ENCODE measurements around the gene TMEM44. TPM values are rescaled to one million over a fixed set of nuclear protein-coding genes. Genes with fewer than 3 reads are reported as not detected.
"Not testable (repeated sequence)": the region's sequence is repeated elsewhere in the genome, so short reads cannot be mapped to it uniquely, and the experiment has no call there.

The TMEM44 gene
- total RNA-seq, 2 experiments from 2014 or later, result 1.9 to 2.7 TPM

DNA sequence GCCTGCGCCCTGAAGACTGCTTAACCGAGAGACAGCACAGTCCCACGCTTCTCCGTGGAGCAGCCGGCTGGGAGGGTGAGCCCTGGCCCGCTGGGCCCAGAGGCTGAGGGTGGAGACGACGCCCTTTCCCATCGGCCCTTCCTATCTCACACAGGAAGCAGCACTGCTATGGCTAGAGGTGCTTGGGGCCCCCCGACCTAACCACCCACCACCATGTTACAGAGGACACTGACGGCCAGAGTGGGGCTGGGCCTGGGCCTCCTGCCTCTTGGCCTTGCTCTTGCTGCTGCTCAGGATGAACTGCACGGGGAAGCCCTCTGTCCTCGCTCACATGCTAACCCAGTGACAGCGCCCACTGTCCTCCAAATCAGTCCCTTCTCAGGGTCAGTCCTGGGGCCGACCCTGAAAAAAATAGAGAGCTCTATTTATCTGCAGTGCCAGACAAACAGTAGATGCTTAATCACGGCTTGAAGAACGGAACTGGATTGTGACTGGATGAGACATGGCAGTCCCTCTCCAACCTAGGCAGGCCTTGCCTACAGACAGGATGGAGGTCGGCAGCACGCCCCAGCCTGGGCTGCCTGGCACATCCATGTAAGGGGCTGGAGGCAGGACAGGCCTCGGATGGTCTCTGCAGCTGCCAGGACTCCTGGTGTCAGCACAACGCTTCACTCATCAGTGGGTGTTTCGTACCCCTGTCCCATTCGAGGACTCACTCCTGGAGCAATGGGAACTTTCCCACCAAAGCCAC lies 14.2 kb downstream of the TMEM44 start:
- no peaks in the 10 kb centered on the region for H3K36me3 Mint-ChIP-seq (ENCODE audit: low read depth)
- DNase-seq, result no peak
- ChIA-PET POLR2A (no interaction called here), CTCF (interaction anchor here (1.1 kb wide), 1 partner anchor 14 kb away, joined by 3 read pairs; the partner anchor contains the start of gene TMEM44)
- H3K9me3 Mint-ChIP-seq, result no peaks in the 10 kb centered on the region
- H3K4me3 Mint-ChIP-seq, result no peak overlapping the region
- H3K4me1 Mint-ChIP-seq, result no peaks in the 10 kb centered on the region
- H3K27ac Mint-ChIP-seq, result no peak overlapping the region
- no peaks in the 10 kb centered on the region for H3K27me3 Mint-ChIP-seq

GRCh38 chr3:194617827-194618226 lies 15.4 kb downstream of the TMEM44 start:
- DNase-seq, result no peak
- Mint-ChIP-seq H3K36me3 (ENCODE audit: low read depth) (no peaks in the 10 kb centered on the region), H3K27me3 (no peaks in the 10 kb centered on the region), H3K9me3 (no peaks in the 10 kb centered on the region), H3K4me3 (no peak overlapping the region), H3K27ac (no peak overlapping the region), H3K4me1 (no peaks in the 10 kb centered on the region)
- ChIA-PET POLR2A (no interaction called here), CTCF (no interaction called here)

DNA sequence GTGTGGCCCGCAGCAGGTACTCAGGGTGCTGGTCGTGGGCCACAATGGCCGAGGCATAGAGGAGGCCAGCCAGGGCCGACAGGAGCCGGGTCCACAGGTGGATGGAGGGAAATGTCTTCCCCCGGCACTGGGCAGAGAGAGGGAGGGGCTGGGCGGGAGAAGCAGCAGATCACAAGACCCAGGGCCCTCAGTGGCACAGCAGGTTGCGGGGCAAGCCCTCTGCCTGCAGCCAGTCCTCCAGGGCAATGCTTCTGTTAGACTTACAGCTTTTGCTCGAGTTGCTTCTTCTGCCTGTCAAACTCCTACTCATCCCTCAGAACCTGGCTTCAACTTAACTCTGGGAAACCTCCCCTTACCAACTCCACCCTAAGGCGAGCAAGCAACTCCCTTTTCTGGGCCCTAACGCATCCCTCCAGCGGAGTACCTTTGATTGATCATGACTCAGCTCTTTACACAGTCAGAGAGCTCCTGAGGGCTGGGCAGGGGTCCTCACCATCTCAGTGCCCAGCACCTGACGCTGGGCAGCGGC lies 16.0 kb downstream of the TMEM44 start:
- ChIA-PET CTCF (interaction anchor here (2.2 kb wide), 1 partner anchor 12 kb away, joined by 5 read pairs; no protein-coding TSS in a partner anchor), POLR2A (no interaction called here)
- H3K4me1 Mint-ChIP-seq, result peaks cover 2% of the 10 kb centered on the region
- no peaks in the 10 kb centered on the region for H3K9me3 Mint-ChIP-seq
- no peak overlapping the region for H3K4me3 Mint-ChIP-seq
- H3K36me3 Mint-ChIP-seq (ENCODE audit: low read depth), result no peaks in the 10 kb centered on the region
- DNase-seq, result no peak
- no peaks in the 10 kb centered on the region for H3K27me3 Mint-ChIP-seq
- H3K27ac Mint-ChIP-seq, result no peak overlapping the region

- Mint-ChIP-seq H3K27me3 (no peaks in the 10 kb centered on the region), H3K36me3 (ENCODE audit: low read depth) (no peaks in the 10 kb centered on the region), H3K4me1 (peaks cover 3% of the 10 kb centered on the region), H3K4me3 (no peak overlapping the region), H3K9me3 (no peaks in the 10 kb centered on the region), H3K27ac (no peak overlapping the region)
- ChIA-PET CTCF (interaction anchor here (1.6 to 2.2 kb wide), 2 partner anchors 10 to 12 kb away, joined by 3 to 5 read pairs; no protein-coding TSS in a partner anchor), POLR2A (no interaction called here)
- no peak for DNase-seq
Measured at GRCh38 chr3:194615226-194615625, 18.0 kb downstream of the TMEM44 start.

DNA sequence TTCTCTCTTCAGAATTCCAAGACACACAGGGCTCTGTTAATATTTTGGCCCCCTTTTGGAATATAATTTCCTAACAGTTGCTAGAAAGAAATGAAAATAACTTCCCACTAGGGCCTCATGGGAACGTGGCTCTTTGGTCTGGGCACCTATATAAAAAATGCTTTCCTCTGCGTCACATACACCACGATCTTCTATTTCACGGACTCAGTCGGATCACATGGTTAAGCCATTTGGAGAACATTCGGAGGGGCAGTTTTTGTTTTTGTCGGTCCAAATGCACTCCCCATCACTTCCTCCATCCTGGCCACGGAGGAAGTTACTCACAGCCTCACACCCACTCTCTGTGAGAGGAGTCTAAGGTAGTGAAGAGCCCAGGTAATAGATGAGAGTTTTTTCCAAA lies 21.0 kb downstream of the TMEM44 start:
- H3K9me3 Mint-ChIP-seq, result no peaks in the 10 kb centered on the region
- no peaks in the 10 kb centered on the region for H3K36me3 Mint-ChIP-seq (ENCODE audit: low read depth)
- H3K4me1 Mint-ChIP-seq, result peaks cover 3% of the 10 kb centered on the region
- H3K4me3 Mint-ChIP-seq, result no peak overlapping the region
- H3K27me3 Mint-ChIP-seq, result no peaks in the 10 kb centered on the region
- CTCF ChIA-PET, result no interaction called here
- H3K27ac Mint-ChIP-seq, result no peak overlapping the region
- POLR2A ChIA-PET, result no interaction called here
- DNase-seq, result no peak

- DNase-seq, result no peak
- H3K9me3 Mint-ChIP-seq, result no peaks in the 10 kb centered on the region
- ChIA-PET CTCF (interaction anchor here (0.6 to 0.9 kb wide), 8 partner anchors 9 to 264 kb away, joined by 3 to 4 read pairs (median 3); no protein-coding TSS in a partner anchor), POLR2A (no interaction called here)
- no peaks in the 10 kb centered on the region for H3K36me3 Mint-ChIP-seq (ENCODE audit: low read depth)
- no peaks in the 10 kb centered on the region for H3K27me3 Mint-ChIP-seq
- no peak overlapping the region for H3K27ac Mint-ChIP-seq
- peaks cover 3% of the 10 kb centered on the region for H3K4me1 Mint-ChIP-seq
- no peak overlapping the region for H3K4me3 Mint-ChIP-seq
Measured at GRCh38 chr3:194610689-194611088, 22.5 kb downstream of the TMEM44 start.

DNA sequence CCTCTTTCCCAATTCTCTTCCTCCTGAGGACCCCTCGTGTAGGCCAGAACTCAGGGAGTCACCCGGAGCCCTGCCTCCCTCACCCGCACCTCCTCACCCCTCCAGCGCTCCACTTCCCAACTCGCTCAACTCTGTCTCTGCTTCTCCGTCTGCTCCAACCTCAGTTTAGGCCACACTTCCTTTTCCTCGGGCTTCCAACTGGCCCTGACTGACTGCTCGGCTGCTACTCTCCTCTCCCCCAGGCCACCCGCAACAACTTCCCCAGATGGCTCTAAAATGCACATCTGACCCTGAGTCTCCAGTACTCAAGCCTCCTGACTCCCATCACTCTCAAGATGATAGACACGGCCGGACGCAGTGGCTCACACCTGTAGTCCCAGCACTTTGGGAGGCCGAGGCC lies 23.6 kb downstream of the TMEM44 start:
- DNase-seq, result no peak
- H3K4me3 Mint-ChIP-seq, result no peak overlapping the region
- H3K4me1 Mint-ChIP-seq, result peaks cover 3% of the 10 kb centered on the region
- H3K27me3 Mint-ChIP-seq, result no peaks in the 10 kb centered on the region
- no peak overlapping the region for H3K27ac Mint-ChIP-seq
- POLR2A ChIA-PET, result no interaction called here
- CTCF ChIA-PET, result interaction anchor here (0.9 kb wide), 1 partner anchor 15 kb away, joined by 3 read pairs; no protein-coding TSS in a partner anchor
- H3K36me3 Mint-ChIP-seq (ENCODE audit: low read depth), result no peaks in the 10 kb centered on the region
- H3K9me3 Mint-ChIP-seq, result no peaks in the 10 kb centered on the region

DNA sequence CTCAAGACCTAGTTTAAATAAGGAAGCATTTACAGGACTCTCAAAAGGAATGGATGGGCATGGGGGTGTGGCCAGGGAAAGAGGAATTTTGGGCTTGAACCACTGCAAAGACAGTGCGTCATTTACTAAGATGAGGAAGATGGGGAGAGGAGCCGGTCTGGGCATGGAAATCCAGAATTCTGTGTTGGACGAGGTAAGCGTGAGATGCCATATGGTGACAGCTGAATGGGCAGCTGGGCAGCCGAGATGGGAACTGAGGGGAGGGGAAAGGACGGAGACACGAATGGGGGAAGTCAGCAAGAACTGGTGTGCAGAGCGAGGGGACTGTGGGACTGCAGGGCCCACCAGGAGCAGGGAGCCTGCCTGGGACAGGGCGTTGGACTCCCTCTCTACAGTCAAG lies 24.2 kb downstream of the TMEM44 start:
- CTCF ChIA-PET, result interaction anchor here (1.6 kb wide), 1 partner anchor 13 kb away, joined by 4 read pairs; no protein-coding TSS in a partner anchor
- Mint-ChIP-seq H3K36me3 (ENCODE audit: low read depth) (no peaks in the 10 kb centered on the region), H3K4me1 (peaks cover 3% of the 10 kb centered on the region), H3K27me3 (no peaks in the 10 kb centered on the region), H3K4me3 (no peak overlapping the region), H3K27ac (no peak overlapping the region), H3K9me3 (no peaks in the 10 kb centered on the region)
- no peak for DNase-seq
- POLR2A ChIA-PET, result no interaction called here

DNA sequence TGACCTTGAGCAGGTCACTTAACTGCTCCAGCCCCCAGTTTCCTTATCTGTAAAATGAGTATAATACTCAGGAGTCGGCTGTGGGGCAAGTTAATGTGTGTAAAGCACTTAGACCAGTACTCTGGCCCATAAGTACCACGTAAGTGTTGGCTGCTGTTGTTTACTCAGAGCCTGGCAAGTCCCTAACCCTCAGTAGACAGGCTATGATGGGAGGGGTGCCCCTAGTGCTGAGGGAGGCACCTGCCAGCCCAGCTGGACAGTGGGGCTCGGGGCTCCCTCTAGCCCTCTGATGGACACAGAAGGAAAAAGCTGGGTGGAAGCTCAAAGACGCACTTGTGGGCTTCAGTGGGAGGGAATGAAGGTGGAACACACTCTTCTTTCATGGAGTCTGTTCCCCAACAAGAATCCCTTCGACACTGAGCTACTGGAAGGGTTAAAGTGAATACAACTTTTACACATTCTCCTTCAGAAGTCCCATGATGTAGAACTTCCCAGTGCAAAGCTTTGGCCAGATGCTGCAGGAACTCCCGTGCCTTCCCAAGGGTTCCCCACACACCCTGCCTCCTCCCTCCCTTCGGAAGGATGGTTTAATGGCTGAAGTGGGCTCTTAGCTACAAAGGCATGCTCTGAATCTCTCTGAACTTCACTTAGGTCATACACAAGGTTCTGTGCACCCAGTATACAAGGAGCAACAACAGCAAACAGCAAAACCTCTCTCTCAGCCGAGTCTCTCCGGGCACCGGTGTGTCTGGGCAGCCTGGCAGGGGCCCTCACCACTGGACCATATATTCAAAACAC lies 25.4 kb downstream of the TMEM44 start:
- Mint-ChIP-seq H3K4me3 (no peak overlapping the region), H3K9me3 (no peaks in the 10 kb centered on the region), H3K4me1 (peaks cover 3% of the 10 kb centered on the region), H3K36me3 (ENCODE audit: low read depth) (no peaks in the 10 kb centered on the region), H3K27me3 (no peaks in the 10 kb centered on the region), H3K27ac (no peak overlapping the region)
- ChIA-PET POLR2A (no interaction called here), CTCF (interaction anchor here (0.6 to 1.6 kb wide), 3 partner anchors 12 to 52 kb away, joined by 3 to 4 read pairs (median 4); no protein-coding TSS in a partner anchor)
- DNase-seq, result no peak

DNA sequence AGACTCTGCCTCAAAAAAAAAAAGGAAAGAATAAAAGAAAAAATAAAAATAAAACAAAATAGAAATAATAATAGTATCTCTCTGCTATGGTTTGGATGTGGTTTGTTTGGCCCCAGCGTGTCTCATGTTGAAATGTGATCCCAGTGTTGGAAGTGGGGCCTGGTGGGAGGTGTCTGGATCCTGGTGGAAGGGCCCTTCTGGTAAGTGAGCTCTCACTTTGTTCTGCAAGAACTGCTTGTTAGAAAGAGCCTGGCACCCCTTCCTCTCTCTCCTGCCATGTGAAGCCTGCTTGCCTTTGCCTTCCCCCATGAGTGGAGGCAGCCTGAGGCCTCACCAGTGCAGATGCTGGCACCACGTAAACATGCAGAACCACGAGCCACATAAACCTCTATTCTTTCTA lies 26.3 kb downstream of the TMEM44 start:
- no peaks in the 10 kb centered on the region for H3K36me3 Mint-ChIP-seq (ENCODE audit: low read depth)
- DNase-seq, result no peak
- H3K4me1 Mint-ChIP-seq, result no peaks in the 10 kb centered on the region
- H3K9me3 Mint-ChIP-seq, result no peaks in the 10 kb centered on the region
- CTCF ChIA-PET, result no interaction called here
- POLR2A ChIA-PET, result no interaction called here
- H3K4me3 Mint-ChIP-seq, result no peak overlapping the region
- no peak overlapping the region for H3K27ac Mint-ChIP-seq
- no peaks in the 10 kb centered on the region for H3K27me3 Mint-ChIP-seq

DNA sequence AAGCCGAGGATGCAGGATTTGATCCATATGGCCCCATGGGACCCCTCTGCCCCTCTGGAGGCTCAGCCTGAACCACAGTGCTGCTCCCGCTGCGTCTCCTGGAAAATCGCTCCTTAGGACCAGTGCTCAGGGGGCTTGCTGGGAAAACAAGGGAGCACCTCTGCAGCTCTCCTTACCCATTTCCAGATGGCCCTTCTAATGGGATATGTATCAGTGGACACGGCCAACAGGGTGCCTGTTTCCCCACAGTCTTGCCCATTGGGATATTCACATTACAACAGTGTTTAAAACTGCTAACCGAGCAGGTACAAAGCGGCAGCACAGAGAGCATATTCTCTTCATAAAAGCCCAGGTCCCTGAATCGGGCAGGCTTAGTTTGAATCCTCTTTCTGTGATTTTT lies 27.1 kb downstream of the TMEM44 start:
- no peaks in the 10 kb centered on the region for H3K36me3 Mint-ChIP-seq (ENCODE audit: low read depth)
- H3K9me3 Mint-ChIP-seq, result no peaks in the 10 kb centered on the region
- H3K27me3 Mint-ChIP-seq, result no peaks in the 10 kb centered on the region
- H3K27ac Mint-ChIP-seq, result no peak overlapping the region
- POLR2A ChIA-PET, result no interaction called here
- H3K4me1 Mint-ChIP-seq, result no peaks in the 10 kb centered on the region
- no peak for DNase-seq
- H3K4me3 Mint-ChIP-seq, result no peak overlapping the region
- CTCF ChIA-PET, result interaction anchor here (1.2 to 1.8 kb wide), 3 partner anchors 10 to 28 kb away, joined by 3 to 7 read pairs (median 5); no protein-coding TSS in a partner anchor

DNA sequence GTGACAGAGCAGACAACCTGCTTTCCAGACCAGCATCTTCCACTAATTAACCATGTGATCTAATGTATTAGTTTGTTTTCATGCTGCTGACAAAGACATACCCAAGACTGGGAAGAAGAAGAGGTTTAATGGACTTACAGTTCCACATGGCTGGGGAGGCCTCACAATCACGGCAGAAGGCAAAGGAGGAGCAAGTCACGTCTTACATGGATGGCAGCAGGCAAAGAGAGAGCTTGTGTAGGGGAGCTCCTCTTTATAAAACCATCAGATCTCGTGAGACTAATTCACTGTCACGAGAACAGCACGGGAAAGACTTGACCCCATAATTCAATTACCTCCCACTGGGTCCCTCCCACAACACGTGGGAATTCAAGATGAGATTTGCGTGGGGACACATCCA lies 27.9 kb downstream of the TMEM44 start:
- CTCF ChIA-PET, result interaction anchor here (1.0 to 1.8 kb wide), 4 partner anchors 11 to 34 kb away, joined by 3 to 7 read pairs (median 4); no protein-coding TSS in a partner anchor

GRCh38 chr3:194604837-194605236 lies 28.4 kb downstream of the TMEM44 start:
- H3K4me3 Mint-ChIP-seq, result no peak overlapping the region
- no peak overlapping the region for H3K27ac Mint-ChIP-seq
- no peaks in the 10 kb centered on the region for H3K9me3 Mint-ChIP-seq
- DNase-seq, result no peak
- ChIA-PET CTCF (interaction anchor here (0.7 to 1.8 kb wide), 5 partner anchors 9 to 33 kb away, joined by 3 to 7 read pairs (median 3); no protein-coding TSS in a partner anchor), POLR2A (no interaction called here)
- H3K4me1 Mint-ChIP-seq, result no peaks in the 10 kb centered on the region
- no peaks in the 10 kb centered on the region for H3K36me3 Mint-ChIP-seq (ENCODE audit: low read depth)
- H3K27me3 Mint-ChIP-seq, result no peaks in the 10 kb centered on the region

More for the DNA sequence above, 27.9 kb downstream of the TMEM44 start:
- H3K27me3 Mint-ChIP-seq; H3K36me3 Mint-ChIP-seq (ENCODE audit: low read depth); DNase-seq; H3K27ac Mint-ChIP-seq; H3K4me3 Mint-ChIP-seq; H3K9me3 Mint-ChIP-seq; H3K4me1 Mint-ChIP-seq; POLR2A ChIA-PET: not testable (repeated sequence)

Measured in activated CD4-positive, alpha-beta T cell treated with anti-CD3 and anti-CD28 coated beads, Interleukin-2, amount 10 ng/mL, durations not matched to agents 7 days and 5 days (primary cell).